PC-9 (cell line): ENCODE measurements around the gene FAM3B.

Experiments
- EZH2 ChIP-seq: fragments of 200-600 bp; sonication (generic); IDR thresholded peaks from 2 replicates; pipeline ENCODE4 v1.8.0; 2017; ENCODE audit warnings: antibody characterized with exemption, low read depth
- TF ChIP-seq, protein P1 (sequence below): fragments of 200-600 bp; sonication (generic); conservative IDR thresholded peaks from 2 replicates; pipeline ENCODE4 v1.6.1; 2017; ENCODE audit warnings: mixed run types, antibody characterized with exemption, mild to moderate bottlenecking, moderate library complexity

DNA sequence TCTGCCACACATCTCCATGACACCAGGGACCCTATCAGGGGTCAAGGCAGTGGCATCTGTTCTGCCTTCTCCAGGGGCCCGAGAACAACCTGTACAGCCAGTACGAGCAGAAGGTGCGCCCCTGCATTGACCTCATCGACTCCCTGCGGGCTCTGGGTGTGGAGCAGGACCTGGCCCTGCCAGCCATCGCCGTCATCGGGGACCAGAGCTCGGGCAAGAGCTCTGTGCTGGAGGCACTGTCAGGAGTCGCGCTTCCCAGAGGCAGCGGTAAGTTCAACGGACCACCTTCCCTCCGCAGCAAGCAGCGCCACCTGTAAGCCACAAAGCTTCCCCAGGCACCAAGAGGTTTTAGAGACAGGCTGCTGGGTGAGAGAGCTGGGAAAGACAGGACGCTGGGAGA is 61.1 kb downstream of the FAM3B start:
- TF ChIP-seq EZH2 = no peak
- TF ChIP-seq, protein P1, sequence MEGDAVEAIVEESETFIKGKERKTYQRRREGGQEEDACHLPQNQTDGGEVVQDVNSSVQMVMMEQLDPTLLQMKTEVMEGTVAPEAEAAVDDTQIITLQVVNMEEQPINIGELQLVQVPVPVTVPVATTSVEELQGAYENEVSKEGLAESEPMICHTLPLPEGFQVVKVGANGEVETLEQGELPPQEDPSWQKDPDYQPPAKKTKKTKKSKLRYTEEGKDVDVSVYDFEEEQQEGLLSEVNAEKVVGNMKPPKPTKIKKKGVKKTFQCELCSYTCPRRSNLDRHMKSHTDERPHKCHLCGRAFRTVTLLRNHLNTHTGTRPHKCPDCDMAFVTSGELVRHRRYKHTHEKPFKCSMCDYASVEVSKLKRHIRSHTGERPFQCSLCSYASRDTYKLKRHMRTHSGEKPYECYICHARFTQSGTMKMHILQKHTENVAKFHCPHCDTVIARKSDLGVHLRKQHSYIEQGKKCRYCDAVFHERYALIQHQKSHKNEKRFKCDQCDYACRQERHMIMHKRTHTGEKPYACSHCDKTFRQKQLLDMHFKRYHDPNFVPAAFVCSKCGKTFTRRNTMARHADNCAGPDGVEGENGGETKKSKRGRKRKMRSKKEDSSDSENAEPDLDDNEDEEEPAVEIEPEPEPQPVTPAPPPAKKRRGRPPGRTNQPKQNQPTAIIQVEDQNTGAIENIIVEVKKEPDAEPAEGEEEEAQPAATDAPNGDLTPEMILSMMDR = no peak
